RWPE2 (cell line): ENCODE measurements around the gene TNS3.

ENCODE experiments used
- ATAC-seq: fragments of 200-7000 bp; cut with Tn5 transposase; 3 replicates; pipeline ENCODE4 v1.9.1; 2021; ENCODE audit warnings: low read depth
- DNase-seq: peaks from one replicate; pipeline ENCODE4 v3.0.0-alpha.2; 2020; ENCODE audit warnings: low spot score
- H3K27ac ChIP-seq: fragments of 450-650 bp; 2 replicates; pipeline ENCODE4 v1.5.1; 2017; ENCODE audit warnings: mild to moderate bottlenecking; ENCODE audit not compliant: poor library complexity, severe bottlenecking
- H3K27me3 ChIP-seq: fragments of 250-450 bp; sonication (Bioruptor Pico); 2 replicates; pipeline ENCODE4 v1.5.1; 2021; ENCODE audit warnings: mild to moderate bottlenecking, moderate library complexity; ENCODE audit not compliant: insufficient read depth, poor library complexity, severe bottlenecking
- H3K36me3 ChIP-seq: fragments of 250-450 bp; sonication (Bioruptor Pico); 2 replicates; pipeline ENCODE4 v1.5.1; 2020; ENCODE audit warnings: low read depth, mild to moderate bottlenecking, moderate library complexity
- H3K4me1 ChIP-seq: fragments of 250-450 bp; sonication (Bioruptor Pico); 2 replicates; pipeline ENCODE4 v1.5.1; 2021; ENCODE audit warnings: mild to moderate bottlenecking, moderate library complexity; ENCODE audit not compliant: insufficient read depth, poor library complexity, severe bottlenecking
- H3K4me3 ChIP-seq: fragments of 250-450 bp; sonication (Bioruptor Pico); 2 replicates; pipeline ENCODE4 v1.5.1; 2021; ENCODE audit warnings: mild to moderate bottlenecking, moderate library complexity; ENCODE audit not compliant: severe bottlenecking
- H3K9me3 ChIP-seq: fragments of 250-450 bp; sonication (Bioruptor Pico); 2 replicates; pipeline ENCODE4 v1.5.1; 2021; ENCODE audit warnings: mild to moderate bottlenecking, moderate library complexity; ENCODE audit not compliant: severe bottlenecking
- TF ChIP-seq, protein P1 (sequence below): fragments of 450-650 bp; IDR thresholded peaks from one replicate; pipeline ENCODE4 v1.5.1; 2017; ENCODE audit warnings: mild to moderate bottlenecking, moderate library complexity; ENCODE audit not compliant: poor library complexity, severe bottlenecking

Gene TNS3

DNA sequence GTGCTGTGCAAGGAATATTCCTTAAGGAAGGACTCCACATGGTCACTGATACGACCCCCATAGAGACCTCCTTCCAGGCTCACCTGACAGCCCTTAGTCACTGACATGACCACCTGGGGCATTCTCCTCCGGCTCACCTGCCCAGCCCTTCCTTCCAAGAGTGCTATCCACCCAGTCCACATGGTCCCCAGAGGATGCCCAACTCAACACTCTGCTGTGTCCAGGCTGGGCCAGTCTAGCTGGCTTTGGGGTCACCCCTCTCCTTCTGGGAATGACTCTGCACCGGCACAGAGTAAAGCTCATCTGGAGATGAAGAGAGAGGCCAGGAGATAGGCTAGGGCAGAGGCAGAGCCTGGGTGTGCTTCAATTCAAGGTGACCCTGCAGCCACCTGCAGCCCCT is 300.8 kb downstream of the TNS3 start:
- ATAC-seq = no peak
- no peak overlapping the region for H3K27ac ChIP-seq
- H3K36me3 ChIP-seq = peaks cover 41% of the 10 kb centered on the region
- no peak overlapping the region for H3K4me3 ChIP-seq
- no peak for DNase-seq
- H3K4me1 ChIP-seq = peaks cover 10% of the 10 kb centered on the region
- TF ChIP-seq, protein P1, sequence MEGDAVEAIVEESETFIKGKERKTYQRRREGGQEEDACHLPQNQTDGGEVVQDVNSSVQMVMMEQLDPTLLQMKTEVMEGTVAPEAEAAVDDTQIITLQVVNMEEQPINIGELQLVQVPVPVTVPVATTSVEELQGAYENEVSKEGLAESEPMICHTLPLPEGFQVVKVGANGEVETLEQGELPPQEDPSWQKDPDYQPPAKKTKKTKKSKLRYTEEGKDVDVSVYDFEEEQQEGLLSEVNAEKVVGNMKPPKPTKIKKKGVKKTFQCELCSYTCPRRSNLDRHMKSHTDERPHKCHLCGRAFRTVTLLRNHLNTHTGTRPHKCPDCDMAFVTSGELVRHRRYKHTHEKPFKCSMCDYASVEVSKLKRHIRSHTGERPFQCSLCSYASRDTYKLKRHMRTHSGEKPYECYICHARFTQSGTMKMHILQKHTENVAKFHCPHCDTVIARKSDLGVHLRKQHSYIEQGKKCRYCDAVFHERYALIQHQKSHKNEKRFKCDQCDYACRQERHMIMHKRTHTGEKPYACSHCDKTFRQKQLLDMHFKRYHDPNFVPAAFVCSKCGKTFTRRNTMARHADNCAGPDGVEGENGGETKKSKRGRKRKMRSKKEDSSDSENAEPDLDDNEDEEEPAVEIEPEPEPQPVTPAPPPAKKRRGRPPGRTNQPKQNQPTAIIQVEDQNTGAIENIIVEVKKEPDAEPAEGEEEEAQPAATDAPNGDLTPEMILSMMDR = no peak
- H3K9me3 ChIP-seq = no peaks in the 10 kb centered on the region
- H3K27me3 ChIP-seq = no peaks in the 10 kb centered on the region

DNA sequence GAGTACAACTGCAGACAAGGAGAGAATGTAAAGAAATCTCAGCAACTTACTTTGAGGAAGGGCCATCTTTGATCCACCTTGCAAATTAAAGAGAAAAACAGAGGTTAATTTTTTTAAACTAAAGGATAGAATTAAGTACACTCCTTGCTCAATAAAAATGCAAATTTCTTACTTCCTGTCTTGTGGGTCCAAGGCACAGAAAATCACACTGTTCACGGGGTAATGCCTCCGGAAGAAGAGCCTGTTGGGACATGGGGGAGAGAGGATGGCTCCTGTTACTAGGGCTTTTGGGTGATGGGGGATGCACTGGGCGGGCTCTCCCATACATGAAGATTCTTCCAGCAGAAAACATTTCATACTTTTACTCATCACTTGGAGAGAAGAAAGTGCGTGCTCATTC is 301.8 kb downstream of the TNS3 start:
- TF ChIP-seq, protein P1 = no peak
- H3K27ac ChIP-seq = no peak overlapping the region
- no peak for ATAC-seq
- peaks cover 33% of the 10 kb centered on the region for H3K36me3 ChIP-seq
- peaks cover 10% of the 10 kb centered on the region for H3K4me1 ChIP-seq
- no peaks in the 10 kb centered on the region for H3K27me3 ChIP-seq
- no peak for DNase-seq
- no peak overlapping the region for H3K4me3 ChIP-seq
- H3K9me3 ChIP-seq = no peaks in the 10 kb centered on the region

DNA sequence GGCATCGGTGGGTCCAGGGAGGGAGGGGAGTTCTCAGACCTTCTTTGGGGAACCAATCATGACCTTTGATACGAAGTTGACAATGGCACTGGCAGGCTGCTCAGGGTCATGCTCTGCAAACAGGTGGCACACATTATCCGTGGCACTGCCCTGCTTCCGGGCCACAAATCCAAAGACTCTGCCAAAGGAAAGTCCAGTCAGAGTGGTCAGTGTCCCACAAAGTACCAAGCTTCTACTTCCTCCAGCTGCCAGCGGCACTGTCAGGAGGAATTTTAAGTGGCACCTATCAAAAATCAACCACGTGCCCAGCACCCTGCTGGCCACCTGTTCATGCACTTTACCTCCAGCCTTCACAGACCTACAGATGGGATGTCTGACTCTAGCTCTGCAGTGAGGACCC is 303.9 kb downstream of the TNS3 start:
- DNase-seq (no peak), ATAC-seq (no peak)
- no peak overlapping the region for H3K4me3 ChIP-seq
- H3K9me3 ChIP-seq = no peaks in the 10 kb centered on the region
- TF ChIP-seq, protein P1 = no peak
- peaks cover 20% of the 10 kb centered on the region for H3K36me3 ChIP-seq
- H3K27me3 ChIP-seq = no peaks in the 10 kb centered on the region
- H3K27ac ChIP-seq = no peak overlapping the region
- H3K4me1 ChIP-seq = peaks cover 5% of the 10 kb centered on the region

DNA sequence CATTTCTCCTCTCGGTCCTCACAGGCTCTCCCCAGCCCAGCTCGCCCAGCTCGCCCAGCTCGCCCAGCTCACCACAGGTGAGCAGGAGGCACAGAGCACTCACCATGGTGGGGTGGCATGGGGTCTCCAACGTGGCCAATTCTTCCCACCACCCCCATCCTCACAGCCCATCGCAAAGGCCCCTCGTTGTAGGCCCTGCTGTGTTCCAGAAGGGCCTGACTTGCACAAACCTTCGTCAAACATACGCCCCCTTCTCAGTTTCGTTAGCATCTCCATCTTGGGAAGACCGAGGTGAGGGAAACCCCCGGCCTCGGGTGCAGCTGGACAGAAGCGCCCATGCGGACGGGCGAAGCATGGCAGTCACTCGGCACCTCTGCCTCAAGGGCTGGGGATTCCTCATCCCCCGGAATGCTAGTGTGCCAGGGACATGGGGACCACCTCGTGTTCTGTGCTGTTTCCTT is 304.6 kb downstream of the TNS3 start:
- ATAC-seq = no peak
- no peaks in the 10 kb centered on the region for H3K4me1 ChIP-seq
- peaks cover 14% of the 10 kb centered on the region for H3K36me3 ChIP-seq
- H3K27ac ChIP-seq = no peak overlapping the region
- H3K4me3 ChIP-seq = no peak overlapping the region
- DNase-seq = no peak
- TF ChIP-seq, protein P1 = no peak
- H3K27me3 ChIP-seq = no peaks in the 10 kb centered on the region
- no peaks in the 10 kb centered on the region for H3K9me3 ChIP-seq

DNA sequence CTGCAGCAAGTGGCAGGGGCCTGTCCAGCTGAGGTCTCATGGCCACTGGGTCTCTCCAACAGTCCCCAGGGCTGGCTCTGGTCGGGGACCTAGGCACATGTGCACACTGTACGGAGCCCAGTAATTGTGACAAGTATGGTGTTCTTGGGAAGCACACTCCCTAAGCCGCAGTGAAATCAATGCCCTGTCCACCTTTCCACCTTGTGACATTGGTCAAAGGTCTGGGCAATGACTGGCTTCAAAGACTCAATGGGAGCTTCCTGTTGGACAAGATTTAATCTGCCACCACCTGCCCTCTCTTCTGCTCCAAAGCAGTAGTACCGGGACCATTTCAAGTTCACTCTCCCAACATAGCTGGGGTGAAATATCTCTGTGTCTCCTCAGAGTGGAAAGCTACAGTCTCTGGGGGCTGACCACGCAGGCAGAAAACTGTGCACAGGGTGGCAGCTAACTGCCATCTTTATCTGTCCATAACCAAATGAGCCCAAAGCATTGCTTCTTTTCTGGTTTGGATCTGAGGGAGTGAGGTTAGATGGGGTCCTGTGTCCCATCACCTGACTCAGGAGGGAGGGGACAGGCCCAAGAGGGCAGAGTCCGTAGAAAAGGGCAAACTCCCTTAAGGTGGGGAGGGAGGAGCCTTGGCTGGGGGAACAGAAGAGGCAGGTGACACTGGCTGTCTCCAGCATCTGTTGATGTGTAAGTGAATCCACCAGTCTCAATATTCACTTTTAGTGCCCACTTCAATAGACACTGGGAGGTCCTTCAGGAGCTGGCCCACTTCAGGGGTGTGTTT is 307.7 kb downstream of the TNS3 start:
- H3K4me3 ChIP-seq = no peak overlapping the region
- H3K9me3 ChIP-seq = no peaks in the 10 kb centered on the region
- TF ChIP-seq, protein P1 = no peak
- no peaks in the 10 kb centered on the region; the same call in 1 of the 2 replicates for H3K36me3 ChIP-seq
- ATAC-seq (no peak), DNase-seq (no peak)
- no peaks in the 10 kb centered on the region for H3K4me1 ChIP-seq
- H3K27me3 ChIP-seq = no peaks in the 10 kb centered on the region
- no peak overlapping the region for H3K27ac ChIP-seq
